DLD1 (cell line): Measurements from ENCODE around the gene GPC4.
"Not testable (repeated sequence)": the region's sequence is repeated elsewhere in the genome, so short reads cannot be mapped to it uniquely, and the experiment has no call there.

Source experiments
- in situ Hi-C: cut with HindIII; loops from 2 replicates; pipeline ENCODE4 v1.10.0; 2017; ENCODE audit warnings: low sequenced_read_pairs

GPC4 gene

GRCh38 chrX:133369065-133369464, 46.2 kb downstream of the GPC4 start:
- in situ Hi-C loops: no loop called here

GRCh38 chrX:133366735-133367134, 48.6 kb downstream of the GPC4 start:
- in situ Hi-C loops: no loop called here

GRCh38 chrX:133365871-133366611, 49.2 kb downstream of the GPC4 start:
- in situ Hi-C loops: no loop called here

- in situ Hi-C loops: no loop called here
These were observed 50.4 kb downstream of the GPC4 start for GRCh38 chrX:133364865-133365264.

GRCh38 chrX:133364196-133364595, 51.1 kb downstream of the GPC4 start:
- in situ Hi-C loops: no loop called here

GRCh38 chrX:133362538-133362937, 52.8 kb downstream of the GPC4 start:
- in situ Hi-C loops: no loop called here

- in situ Hi-C loops: no loop called here
These were observed 55.8 kb downstream of the GPC4 start for GRCh38 chrX:133359466-133359865.

GRCh38 chrX:133353233-133353632, 62.1 kb downstream of the GPC4 start:
- in situ Hi-C loops: no loop called here

GRCh38 chrX:133350751-133351150, 64.5 kb downstream of the GPC4 start:
- in situ Hi-C loops: no loop called here

- in situ Hi-C loops: no loop called here
These were observed 69.3 kb downstream of the GPC4 start for GRCh38 chrX:133346026-133346425.

- in situ Hi-C loops: no loop called here
These were observed 75.7 kb downstream of the GPC4 start for GRCh38 chrX:133339566-133339965.

GRCh38 chrX:133337250-133337649, 78.0 kb downstream of the GPC4 start:
- in situ Hi-C loops: no loop called here

- in situ Hi-C loops: no loop called here
These were observed 80.3 kb downstream of the GPC4 start for GRCh38 chrX:133335027-133335426.

- in situ Hi-C loops: no loop called here
These were observed 82.0 kb downstream of the GPC4 start for GRCh38 chrX:133333154-133333750.

GRCh38 chrX:133332737-133333136, 82.6 kb downstream of the GPC4 start:
- in situ Hi-C loops: no loop called here

GRCh38 chrX:133330956-133331355, 84.3 kb downstream of the GPC4 start:
- in situ Hi-C loops: no loop called here

GRCh38 chrX:133325422-133325821, 89.9 kb downstream of the GPC4 start:
- in situ Hi-C loops: no loop called here

GRCh38 chrX:133323431-133323830, 91.9 kb downstream of the GPC4 start:
- in situ Hi-C loops: no loop called here

- in situ Hi-C loops: not testable (repeated sequence)
These were observed 93.0 kb downstream of the GPC4 start for GRCh38 chrX:133322269-133322668.

- in situ Hi-C loops: no loop called here
These were observed 93.8 kb downstream of the GPC4 start for GRCh38 chrX:133321451-133321850.

- in situ Hi-C loops: no loop called here
These were observed 101.0 kb downstream of the GPC4 start for GRCh38 chrX:133314281-133314680.

GRCh38 chrX:133308499-133308897, 106.8 kb downstream of the GPC4 start:
- in situ Hi-C loops: no loop called here
